Glutamatergic neuron (in vitro differentiated cells): ENCODE measurements around the gene OSER1. TPM values are rescaled to one million over a fixed set of nuclear protein-coding genes. Genes with fewer than 3 reads are reported as not detected.

Source experiments
- DNase-seq: peaks from one replicate; pipeline ENCODE4 v3.0.0; 2022
- H3K27ac Mint-ChIP-seq: one replicate; pipeline ENCODE4 v1.8.0; 2020; ENCODE audit warnings: mild to moderate bottlenecking, mixed read lengths, inconsistent platforms; ENCODE audit not compliant: unreplicated experiment
- H3K27me3 Mint-ChIP-seq: one replicate; pipeline ENCODE4 v1.8.0; 2020; ENCODE audit warnings: mild to moderate bottlenecking, moderate library complexity, mixed read lengths, inconsistent platforms; ENCODE audit not compliant: unreplicated experiment
- H3K36me3 Mint-ChIP-seq: one replicate; pipeline ENCODE4 v1.8.0; 2020; ENCODE audit warnings: mild to moderate bottlenecking, mixed read lengths, inconsistent platforms; ENCODE audit not compliant: unreplicated experiment
- H3K4me1 Mint-ChIP-seq: one replicate; pipeline ENCODE4 v1.8.0; 2020; ENCODE audit warnings: mild to moderate bottlenecking, low read depth, mixed read lengths, inconsistent platforms; ENCODE audit not compliant: unreplicated experiment
- H3K4me3 Mint-ChIP-seq: one replicate; pipeline ENCODE4 v1.8.0; 2020; ENCODE audit warnings: mild to moderate bottlenecking, mixed read lengths, inconsistent platforms; ENCODE audit not compliant: unreplicated experiment
- H3K9me3 Mint-ChIP-seq: one replicate; pipeline ENCODE4 v1.8.0; 2020; ENCODE audit warnings: mild to moderate bottlenecking, moderate library complexity, mixed read lengths, inconsistent platforms; ENCODE audit not compliant: unreplicated experiment
- total RNA-seq: library from RNA; stranded (reverse); fragmentation: NEBNext Ultra II Directional; extraction: Animal tissue kit (Norgen Biotek cat#: 25700); gene quantifications from one replicate; pipeline ENCODE4 v1.2.1, GENCODE V29; 2021; ENCODE audit not compliant: unreplicated experiment
- TF ChIP-seq, protein P1 (sequence below): fragments of 200-600 bp; sonication (generic); IDR thresholded peaks from one replicate; pipeline ENCODE4 v1.5.0; 2021; ENCODE audit not compliant: partially characterized antibody, unreplicated experiment

The OSER1 gene
- total RNA-seq, 1 donor from 2014 or later = 31.9 TPM

DNA sequence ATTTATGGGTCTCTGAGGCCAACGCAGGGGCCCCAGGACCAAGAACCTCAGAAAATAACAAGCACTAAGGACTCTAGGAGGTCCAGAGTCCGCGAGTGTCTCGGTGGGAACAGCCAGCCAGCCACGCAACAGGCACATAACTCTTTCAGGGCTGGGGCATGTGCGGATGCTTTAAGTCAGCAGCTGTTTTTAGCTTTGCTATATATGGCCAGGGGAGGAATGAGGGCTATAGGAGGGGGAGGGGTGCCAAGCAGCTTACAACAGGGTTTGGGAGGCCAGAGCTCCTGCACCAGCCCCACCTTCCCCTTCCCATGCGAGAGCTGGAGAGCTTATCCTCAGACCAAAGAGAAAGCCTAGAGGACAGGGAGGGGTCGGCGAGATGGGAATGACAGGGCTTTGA is 29.8 kb downstream of the OSER1 start:
- Mint-ChIP-seq H3K27ac (no peak overlapping the region), H3K4me1 (peaks cover 15% of the 10 kb centered on the region), H3K4me3 (no peak overlapping the region), H3K36me3 (no peaks in the 10 kb centered on the region), H3K9me3 (peaks cover 2% of the 10 kb centered on the region), H3K27me3 (peaks cover 2% of the 10 kb centered on the region)
- TF ChIP-seq, protein P1, sequence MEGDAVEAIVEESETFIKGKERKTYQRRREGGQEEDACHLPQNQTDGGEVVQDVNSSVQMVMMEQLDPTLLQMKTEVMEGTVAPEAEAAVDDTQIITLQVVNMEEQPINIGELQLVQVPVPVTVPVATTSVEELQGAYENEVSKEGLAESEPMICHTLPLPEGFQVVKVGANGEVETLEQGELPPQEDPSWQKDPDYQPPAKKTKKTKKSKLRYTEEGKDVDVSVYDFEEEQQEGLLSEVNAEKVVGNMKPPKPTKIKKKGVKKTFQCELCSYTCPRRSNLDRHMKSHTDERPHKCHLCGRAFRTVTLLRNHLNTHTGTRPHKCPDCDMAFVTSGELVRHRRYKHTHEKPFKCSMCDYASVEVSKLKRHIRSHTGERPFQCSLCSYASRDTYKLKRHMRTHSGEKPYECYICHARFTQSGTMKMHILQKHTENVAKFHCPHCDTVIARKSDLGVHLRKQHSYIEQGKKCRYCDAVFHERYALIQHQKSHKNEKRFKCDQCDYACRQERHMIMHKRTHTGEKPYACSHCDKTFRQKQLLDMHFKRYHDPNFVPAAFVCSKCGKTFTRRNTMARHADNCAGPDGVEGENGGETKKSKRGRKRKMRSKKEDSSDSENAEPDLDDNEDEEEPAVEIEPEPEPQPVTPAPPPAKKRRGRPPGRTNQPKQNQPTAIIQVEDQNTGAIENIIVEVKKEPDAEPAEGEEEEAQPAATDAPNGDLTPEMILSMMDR = no peak
- DNase-seq = no peak

DNA sequence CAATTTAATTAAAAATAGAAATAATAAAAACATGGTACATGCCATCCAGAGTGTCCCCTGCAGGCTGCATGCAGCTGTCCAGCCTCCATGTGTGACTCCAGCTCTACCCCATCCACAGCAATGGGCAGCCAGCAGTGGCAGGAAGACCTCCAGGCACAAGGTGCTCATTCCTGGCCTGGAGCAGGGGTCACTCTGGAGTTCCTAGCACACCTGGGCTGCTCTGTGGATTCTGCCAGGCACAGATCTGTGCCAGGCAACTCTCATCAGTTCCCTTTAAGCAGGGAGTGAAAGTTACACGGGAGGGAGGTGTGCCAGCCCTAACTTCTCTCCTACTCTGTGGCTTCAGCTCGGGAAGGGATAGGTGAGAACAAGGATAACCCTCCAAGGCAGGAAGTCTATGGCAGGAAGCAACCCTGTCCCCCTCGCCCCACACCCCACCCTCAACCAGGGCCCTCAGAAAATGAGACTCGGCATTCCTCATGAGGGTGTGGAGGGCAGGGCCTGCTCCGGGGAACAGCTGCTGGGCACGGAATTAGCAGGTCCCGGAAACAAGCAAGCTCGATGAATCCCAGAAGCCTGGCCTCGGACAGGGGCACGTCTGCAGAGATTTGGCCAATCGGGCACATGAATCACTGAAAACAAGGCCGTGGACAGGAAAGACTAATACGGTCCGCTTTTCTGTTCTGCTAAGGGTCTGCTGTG is 33.6 kb downstream of the OSER1 start:
- H3K9me3 Mint-ChIP-seq = peaks cover 1% of the 10 kb centered on the region
- H3K27ac Mint-ChIP-seq = no peak overlapping the region
- TF ChIP-seq, protein P1 = no peak
- no peak for DNase-seq
- H3K4me3 Mint-ChIP-seq = no peak overlapping the region
- H3K27me3 Mint-ChIP-seq = peaks cover 2% of the 10 kb centered on the region
- H3K4me1 Mint-ChIP-seq = peaks cover 12% of the 10 kb centered on the region
- H3K36me3 Mint-ChIP-seq = no peaks in the 10 kb centered on the region

DNA sequence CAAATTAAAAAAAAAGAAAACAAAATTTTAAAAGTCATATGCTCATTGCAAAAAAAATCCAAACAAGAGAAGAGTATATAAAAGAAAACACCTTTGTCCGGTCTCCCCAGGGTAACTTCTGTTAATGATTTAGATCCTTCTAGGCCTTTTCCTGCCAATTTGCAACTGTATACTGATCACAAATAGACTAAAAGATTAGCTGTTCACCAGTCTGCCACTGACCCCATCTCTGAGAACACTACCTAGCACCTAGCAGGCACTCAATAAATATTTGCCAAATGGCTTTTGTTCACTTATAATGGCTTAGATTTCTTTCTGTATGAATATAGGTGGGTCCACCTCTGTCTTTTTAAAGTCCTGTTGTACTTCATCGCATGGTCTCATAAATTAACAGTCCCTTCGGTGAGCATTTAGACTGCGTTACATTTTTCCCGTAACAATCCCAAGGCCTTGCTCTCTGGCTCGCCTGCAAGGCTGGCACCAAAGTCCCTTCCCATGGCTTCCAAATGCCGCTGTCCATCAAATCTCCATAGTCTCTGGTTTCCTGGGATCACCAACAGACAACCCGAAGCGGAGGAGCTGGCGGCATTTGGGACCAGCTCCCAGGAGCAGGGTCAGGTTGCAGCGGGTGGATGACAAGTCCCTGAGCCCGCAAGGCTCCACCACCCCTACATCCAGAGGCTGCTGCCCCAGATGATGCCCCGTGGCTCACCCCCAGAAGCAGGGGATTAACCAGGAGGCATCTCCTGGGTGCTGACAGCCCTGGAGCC is 35.4 kb downstream of the OSER1 start:
- peaks cover 4% of the 10 kb centered on the region for H3K9me3 Mint-ChIP-seq
- H3K4me1 Mint-ChIP-seq = peaks cover 3% of the 10 kb centered on the region
- H3K36me3 Mint-ChIP-seq = no peaks in the 10 kb centered on the region
- H3K4me3 Mint-ChIP-seq = no peak overlapping the region
- TF ChIP-seq, protein P1 = no peak
- DNase-seq = no peak
- peaks cover 3% of the 10 kb centered on the region for H3K27me3 Mint-ChIP-seq
- no peak overlapping the region for H3K27ac Mint-ChIP-seq

DNA sequence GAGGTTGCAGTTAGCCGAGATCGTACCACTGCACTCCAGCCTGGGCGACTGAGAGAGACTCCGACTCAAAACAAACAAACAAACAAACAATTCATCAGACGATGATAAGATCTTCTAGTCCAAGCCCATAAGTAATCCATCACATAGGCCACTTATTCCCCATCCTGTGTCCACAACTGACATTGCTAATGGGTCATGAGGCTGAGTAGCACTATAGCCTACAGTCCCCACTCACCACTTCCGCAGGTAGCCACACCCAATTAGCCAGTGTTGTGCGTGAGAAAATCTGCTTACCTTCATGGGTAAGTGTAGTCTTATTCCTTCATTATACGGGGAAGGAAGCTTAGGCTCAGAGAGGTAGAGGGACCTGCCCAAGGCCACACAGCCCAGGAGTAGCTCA is 36.7 kb downstream of the OSER1 start:
- Mint-ChIP-seq H3K27ac (no peak overlapping the region), H3K4me3 (no peak overlapping the region), H3K9me3 (peaks cover 4% of the 10 kb centered on the region), H3K36me3 (no peaks in the 10 kb centered on the region), H3K27me3 (peaks cover 5% of the 10 kb centered on the region), H3K4me1 (peaks cover 3% of the 10 kb centered on the region)
- DNase-seq = no peak
- TF ChIP-seq, protein P1 = no peak

DNA sequence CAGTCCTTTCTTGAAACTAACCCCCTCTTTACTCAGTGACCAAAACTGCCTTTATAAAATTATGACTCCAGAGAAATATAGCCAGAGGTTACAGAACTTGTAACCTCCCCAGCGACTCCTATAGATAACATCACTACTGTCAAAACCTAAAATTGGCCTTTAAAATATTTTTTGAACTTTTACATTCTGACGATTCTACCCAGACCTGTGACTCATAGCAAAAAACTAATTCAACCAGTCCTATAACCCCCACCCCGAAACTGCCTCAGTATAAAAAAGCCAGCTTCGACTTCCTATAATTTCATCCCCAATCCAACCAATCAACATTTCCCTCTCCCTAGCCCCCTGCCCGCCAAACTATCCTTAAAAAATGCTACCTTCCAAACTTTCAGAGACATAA is 37.5 kb downstream of the OSER1 start:
- Mint-ChIP-seq H3K36me3 (no peaks in the 10 kb centered on the region), H3K9me3 (peaks cover 4% of the 10 kb centered on the region), H3K4me3 (no peak overlapping the region)

More for the DNA sequence above, 37.5 kb downstream of the OSER1 start:
- Mint-ChIP-seq H3K27ac (no peak overlapping the region), H3K27me3 (peaks cover 5% of the 10 kb centered on the region), H3K4me1 (peaks cover 3% of the 10 kb centered on the region)
- TF ChIP-seq, protein P1 = no peak
- no peak for DNase-seq
